Urinary bladder (tissue), 4 donors: ENCODE results near the gene ZCCHC3. TPM values are rescaled to one million over a fixed set of nuclear protein-coding genes. Genes with fewer than 3 reads are reported as not detected.
A peak's percentile ranks its signal among the peaks of the same experiment; 100 is the strongest.

ENCODE experiments used
- DNase-seq: peaks from one replicate; pipeline ENCODE4 v3.0.0-alpha.2; 2015; ENCODE audit errors: extremely low spot score
- H3K27ac ChIP-seq: one replicate; pipeline ENCODE4 v1.5.1; 2013; ENCODE audit warnings: low read depth, mild to moderate bottlenecking, moderate library complexity
- H3K36me3 ChIP-seq: one replicate; pipeline ENCODE4 v1.6.1; 2013; ENCODE audit warnings: mild to moderate bottlenecking, moderate library complexity; ENCODE audit not compliant: insufficient read depth
- H3K4me1 ChIP-seq: one replicate; pipeline ENCODE4 v1.6.1; 2013; ENCODE audit warnings: mild to moderate bottlenecking, moderate library complexity; ENCODE audit not compliant: insufficient read depth
- H3K4me3 ChIP-seq: one replicate; pipeline ENCODE4 v1.5.1; 2013; ENCODE audit warnings: low read depth, low read length
- WGBS: extraction: QIAGEN DNeasy Blood & Tissue Kit; methylation state at CpG from one replicate; pipeline ENCODE4 v1.1.7; 2013; 5-methylcytosine and 5-hydroxymethylcytosine counted together
- polyA plus RNA-seq: library from polyadenylated mRNA; stranded (reverse); fragments of 200-250 nt; gene quantifications from one replicate; pipeline ENCODE4 v1.2.3, GENCODE V29; 2013
- total RNA-seq: library from RNA; depleted of rRNA; stranded (reverse); fragments of >200 nt; gene quantifications from one replicate; pipeline ENCODE4 v1.2.3, GENCODE V29; 2014
- donor health status: healthy with polysubstance abuse.
- donor health status: healthy.

Gene ZCCHC3
- total and polyA plus RNA-seq, 2 donors, result 14.2 to 18.0 TPM

DNA sequence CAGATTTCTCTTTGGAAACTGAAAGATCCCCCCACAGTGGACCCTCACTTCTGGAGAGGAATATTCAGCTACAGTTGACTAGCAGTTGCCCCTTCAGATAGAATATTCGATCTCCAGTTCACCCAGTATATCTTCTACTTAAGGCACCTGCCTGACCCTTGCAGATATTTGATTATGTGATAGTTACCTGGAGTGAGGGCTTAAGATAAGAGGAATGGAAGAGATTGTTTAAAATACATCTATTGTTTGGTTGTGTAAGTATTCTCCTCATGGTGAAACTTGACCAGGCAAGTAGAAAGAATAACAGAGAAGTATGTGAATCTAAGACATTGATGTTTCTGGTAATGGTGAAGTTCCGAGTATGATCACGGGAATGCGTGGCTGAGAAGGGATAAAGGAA, 1.6 kb upstream of the ZCCHC3 start:
- DNase-seq, result no peak
- Histone ChIP-seq H3K36me3 (no peaks in the 10 kb centered on the region), H3K27ac (no peak overlapping the region), H3K4me3 (no peak overlapping the region), H3K4me1 (no peaks in the 10 kb centered on the region)
- 83% methylated on average over 4 of the region's 4 CpGs for WGBS

DNA sequence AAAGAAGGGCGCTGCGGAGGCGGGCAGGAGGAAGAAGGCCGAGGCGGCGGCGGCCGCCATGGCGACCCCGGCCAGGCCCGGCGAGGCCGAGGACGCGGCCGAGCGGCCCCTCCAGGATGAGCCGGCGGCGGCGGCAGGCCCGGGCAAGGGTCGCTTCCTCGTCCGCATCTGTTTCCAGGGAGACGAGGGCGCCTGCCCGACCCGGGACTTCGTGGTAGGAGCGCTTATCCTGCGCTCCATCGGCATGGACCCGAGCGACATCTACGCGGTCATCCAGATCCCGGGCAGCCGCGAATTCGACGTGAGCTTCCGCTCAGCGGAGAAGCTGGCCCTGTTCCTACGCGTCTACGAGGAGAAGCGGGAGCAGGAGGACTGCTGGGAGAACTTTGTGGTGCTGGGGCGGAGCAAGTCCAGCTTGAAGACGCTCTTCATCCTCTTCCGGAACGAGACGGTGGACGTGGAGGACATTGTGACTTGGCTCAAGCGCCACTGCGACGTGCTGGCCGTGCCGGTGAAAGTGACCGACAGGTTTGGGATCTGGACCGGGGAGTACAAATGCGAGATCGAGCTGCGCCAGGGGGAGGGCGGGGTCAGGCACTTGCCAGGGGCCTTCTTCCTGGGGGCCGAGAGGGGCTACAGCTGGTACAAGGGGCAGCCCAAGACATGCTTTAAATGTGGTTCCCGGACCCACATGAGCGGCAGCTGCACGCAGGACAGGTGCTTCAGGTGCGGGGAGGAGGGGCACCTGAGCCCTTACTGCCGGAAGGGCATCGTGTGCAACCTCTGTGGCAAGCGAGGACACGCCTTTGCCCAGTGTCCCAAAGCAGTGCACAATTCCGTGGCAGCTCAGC, 780 bp downstream of the ZCCHC3 start:
- WGBS, result under 1% methylated on average over 75 of the region's 75 CpGs
- Histone ChIP-seq H3K27ac (peak overlapping the region; percentile 100), H3K36me3 (no peaks in the 10 kb centered on the region), H3K4me3 (peak overlapping the region; percentile 87), H3K4me1 (no peaks in the 10 kb centered on the region)
- no peak for DNase-seq

DNA sequence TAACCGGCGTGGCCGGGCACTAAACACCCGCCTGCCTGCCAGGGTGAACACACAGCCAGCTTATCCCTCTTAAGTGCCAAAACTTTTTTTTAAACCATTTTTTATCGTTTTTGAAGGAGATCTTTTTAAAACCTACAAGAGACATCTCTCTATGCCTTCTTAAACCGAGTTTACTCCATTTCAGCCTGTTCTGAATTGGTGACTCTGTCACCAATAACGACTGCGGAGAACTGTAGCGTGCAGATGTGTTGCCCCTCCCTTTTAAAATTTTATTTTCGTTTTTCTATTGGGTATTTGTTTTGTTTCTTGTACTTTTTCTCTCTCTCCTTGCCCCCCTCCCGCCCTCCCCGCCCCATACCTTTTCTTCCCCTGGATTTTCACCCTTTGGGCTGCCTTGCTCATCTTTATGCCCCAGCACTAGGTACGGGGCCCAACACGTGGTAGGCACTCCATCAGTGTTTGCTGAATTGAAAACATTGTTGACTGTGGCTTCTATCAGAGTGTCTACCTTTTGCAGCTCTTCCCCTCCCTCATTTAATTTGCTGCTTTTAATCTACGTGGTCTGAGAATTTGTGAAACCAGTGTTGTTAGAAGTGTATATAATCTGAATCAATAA, 1.5 kb downstream of the ZCCHC3 start:
- 4% methylated on average over 15 of the region's 15 CpGs for WGBS
- H3K4me1 ChIP-seq, result no peaks in the 10 kb centered on the region
- H3K27ac ChIP-seq, result no peak overlapping the region
- H3K36me3 ChIP-seq, result no peaks in the 10 kb centered on the region
- H3K4me3 ChIP-seq, result peak overlapping the region; percentile 87
- no peak for DNase-seq

DNA sequence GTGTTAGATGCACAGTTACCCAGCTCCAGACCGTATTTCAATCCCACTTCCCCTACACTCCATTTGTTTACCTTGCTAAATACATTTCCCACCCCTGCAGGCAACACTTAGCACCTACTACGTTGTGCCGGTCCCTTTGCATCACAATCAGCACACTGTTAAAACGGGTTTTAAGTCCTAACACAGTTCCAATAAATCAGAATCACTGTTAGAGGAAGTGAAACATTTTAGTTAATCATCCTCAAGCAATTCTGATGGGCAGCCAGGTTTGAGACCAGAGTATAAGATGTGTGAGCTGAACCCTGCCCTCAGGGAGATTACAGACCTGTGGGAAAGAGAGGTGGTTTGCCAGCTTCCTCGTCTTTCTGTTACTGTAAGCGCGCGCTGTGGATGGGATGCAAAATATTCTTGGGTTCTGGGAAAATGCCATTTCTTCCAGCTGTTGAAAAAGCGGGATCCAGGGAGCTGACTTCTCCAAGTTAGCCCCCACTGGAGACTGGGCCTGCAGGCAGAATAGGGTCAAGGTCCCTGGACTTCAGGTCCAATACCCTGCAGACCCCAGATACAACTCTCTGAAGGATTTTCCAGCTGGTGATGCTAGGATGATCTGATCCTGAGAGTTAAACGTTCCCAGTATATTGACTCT, 3.1 kb downstream of the ZCCHC3 start:
- 23% methylated on average over 10 of the region's 10 CpGs for WGBS
- Histone ChIP-seq H3K36me3 (no peaks in the 10 kb centered on the region), H3K4me1 (no peaks in the 10 kb centered on the region), H3K4me3 (peak overlapping the region; percentile 15), H3K27ac (no peak overlapping the region)
- no peak for DNase-seq

DNA sequence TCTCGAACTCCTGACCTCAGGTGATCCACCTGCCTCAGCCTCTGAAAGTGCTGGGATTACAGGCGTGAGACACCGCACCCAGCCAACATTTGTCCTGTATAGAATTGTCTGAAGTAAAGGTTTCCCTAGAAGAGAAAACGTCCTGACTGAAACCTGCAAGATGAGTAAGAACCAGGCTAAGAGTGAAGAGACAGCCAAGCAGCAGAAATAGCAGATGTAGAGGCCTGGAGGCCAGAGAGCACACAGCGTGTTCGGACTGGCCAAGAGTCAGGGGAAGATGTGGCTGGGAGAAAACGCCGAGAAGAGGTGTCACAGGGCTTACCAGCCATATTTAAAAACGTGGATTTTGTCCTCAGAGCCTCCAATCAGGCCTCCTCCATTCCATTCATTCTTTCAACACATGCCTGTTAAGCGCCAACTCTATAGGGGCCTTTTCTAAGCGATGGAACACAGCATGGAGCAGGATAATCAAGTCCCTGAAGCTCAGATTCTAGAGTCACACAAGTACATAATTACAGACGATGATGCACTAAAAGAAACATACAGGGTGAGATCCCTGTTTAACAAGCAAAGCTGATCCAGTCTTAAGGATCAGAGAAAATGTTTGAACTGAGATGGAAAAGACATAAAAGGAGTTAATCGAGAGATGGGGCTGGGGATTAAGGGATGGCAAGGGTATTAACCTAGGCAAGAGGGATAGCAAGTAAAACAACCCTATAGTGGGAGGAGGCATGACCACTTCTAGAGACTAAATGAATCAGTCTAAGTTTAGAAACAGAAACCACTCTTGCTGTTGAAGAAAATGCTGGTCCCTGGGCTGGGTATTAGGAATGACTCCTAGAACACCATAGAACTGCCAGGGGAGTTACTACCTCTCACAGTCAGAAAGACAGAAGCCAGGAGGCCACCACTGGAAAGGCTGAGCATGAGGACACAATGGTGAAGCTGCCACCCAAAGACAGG, 4.8 kb downstream of the ZCCHC3 start:
- no peak overlapping the region for H3K4me3 ChIP-seq
- WGBS, result 58% methylated on average over 13 of the region's 13 CpGs
- no peak overlapping the region for H3K27ac ChIP-seq
- no peaks in the 10 kb centered on the region for H3K36me3 ChIP-seq
- no peaks in the 10 kb centered on the region for H3K4me1 ChIP-seq
- DNase-seq, result no peak

DNA sequence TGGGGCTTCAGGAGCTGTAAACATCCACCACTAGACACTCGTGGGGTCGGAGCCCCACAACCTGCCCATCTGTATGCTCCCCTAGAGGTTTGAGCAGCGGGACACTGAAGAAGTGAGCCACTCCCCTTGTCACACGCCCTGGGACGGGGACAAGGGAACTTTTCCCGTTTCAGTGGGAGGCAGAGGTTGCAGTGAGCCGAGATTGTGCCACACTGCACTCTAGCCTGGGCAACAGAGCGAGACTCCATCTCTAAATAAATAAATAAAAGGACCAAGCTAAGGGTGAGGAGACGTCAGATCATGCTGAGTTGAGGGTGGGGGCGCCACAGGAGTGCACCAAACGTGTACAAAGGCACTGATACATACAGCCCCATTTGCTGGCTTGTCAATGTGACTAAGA, 8.4 kb downstream of the ZCCHC3 start:
- H3K4me1 ChIP-seq, result no peaks in the 10 kb centered on the region
- H3K27ac ChIP-seq, result no peak overlapping the region
- 87% methylated on average over 11 of the region's 11 CpGs for WGBS
- H3K36me3 ChIP-seq, result no peaks in the 10 kb centered on the region
- H3K4me3 ChIP-seq, result no peak overlapping the region
- DNase-seq, result no peak

DNA sequence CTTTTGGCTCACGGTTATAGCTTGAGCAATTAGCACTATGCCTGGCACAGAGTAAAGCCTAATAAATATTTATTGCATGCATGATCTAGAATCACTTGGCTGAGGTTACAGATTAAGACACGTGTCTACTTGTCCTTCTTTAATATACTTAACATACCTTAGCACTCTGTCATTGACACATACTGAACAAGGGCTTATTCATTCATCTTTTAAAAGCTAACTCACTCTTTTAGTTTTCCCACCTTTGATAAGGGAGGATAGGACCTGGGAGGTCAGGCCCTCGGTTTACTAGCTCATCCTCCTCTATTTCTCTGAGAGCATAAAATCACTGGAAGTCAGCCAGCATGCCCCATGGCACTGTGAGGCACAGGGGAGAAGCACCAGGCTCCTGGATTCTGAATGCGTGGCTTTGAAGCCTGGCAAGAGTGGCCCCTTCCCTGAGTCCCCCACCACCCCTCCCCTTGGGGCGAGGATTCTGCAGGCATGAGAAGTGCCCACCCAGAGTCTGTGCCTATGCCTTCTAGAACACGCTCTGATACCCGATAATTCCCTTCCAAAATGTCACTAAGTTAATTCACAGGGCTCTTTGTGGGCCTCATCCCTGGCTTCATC, 11.2 kb downstream of the ZCCHC3 start:
- Histone ChIP-seq H3K36me3 (no peaks in the 10 kb centered on the region), H3K4me1 (no peaks in the 10 kb centered on the region), H3K4me3 (no peak overlapping the region), H3K27ac (no peak overlapping the region)
- no peak for DNase-seq
- WGBS, result 62% methylated on average over 7 of the region's 7 CpGs

DNA sequence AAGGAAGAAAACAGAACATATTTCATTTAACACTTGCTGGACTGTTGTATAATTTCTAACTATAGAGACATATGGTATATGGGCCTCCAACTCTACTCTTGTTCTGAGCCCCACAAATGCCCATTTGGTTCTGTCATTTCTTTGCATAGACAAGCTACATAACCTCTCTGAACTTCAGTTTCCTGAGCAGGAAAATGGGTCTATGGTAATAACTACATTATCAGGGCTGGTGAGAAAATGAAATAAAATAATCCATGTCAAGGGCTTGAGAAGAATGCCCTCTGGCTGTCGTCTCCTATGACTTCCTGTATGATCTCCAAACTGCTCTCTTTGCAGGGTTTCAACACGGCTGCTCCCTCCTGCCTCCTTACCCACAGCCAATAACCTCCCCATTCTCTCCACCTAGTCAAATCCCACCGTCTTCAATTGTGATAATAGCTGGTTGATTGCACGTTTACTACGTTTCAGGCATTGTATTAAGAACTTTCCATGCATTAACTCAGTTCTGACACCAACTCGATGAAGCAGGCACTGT, 12.0 kb downstream of the ZCCHC3 start:
- Histone ChIP-seq H3K36me3 (no peaks in the 10 kb centered on the region), H3K27ac (peak overlapping the region; percentile 78), H3K4me1 (no peaks in the 10 kb centered on the region), H3K4me3 (peak overlapping the region; percentile 22)
- WGBS, result 3% methylated on average over 6 of the region's 6 CpGs
- no peak for DNase-seq

DNA sequence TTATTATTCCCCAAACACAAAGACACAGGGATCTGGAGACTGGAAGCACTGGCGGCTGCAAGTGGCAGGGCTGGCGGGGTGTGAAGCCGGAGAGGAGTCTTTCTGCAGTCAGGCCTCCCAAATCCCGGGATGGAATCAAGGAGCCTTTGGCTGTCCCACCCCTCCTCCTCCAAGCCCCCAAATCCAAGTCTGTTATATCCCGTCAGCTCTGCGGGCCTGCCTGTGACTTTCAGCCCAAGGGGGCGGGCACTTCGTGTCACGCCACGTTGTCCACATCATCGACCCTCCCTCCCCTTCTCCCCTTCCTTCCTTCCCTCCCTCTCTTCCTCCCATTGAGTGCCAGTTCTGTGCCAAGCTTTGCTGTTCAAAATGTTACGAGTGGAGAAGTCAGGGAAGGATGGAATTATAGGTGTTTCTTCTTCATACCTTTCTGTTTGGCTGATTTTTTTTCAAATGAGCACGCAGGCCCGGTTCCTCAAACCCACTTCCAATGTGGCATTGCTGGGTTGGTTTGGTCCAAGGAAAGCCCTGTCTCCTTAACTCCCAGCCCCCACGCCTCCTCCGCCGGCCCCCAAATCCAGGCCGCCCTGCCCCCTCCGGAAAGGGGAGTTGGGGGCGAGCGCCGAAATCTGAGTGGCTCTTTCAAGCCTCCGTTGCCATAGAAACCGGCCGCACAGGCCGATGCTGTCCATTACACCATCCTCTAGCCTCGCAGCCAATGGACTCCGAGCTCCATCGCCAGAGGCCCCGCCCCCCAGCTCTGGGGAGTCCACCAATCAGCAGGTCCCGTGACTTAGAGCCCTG, 12.7 kb downstream of the ZCCHC3 start:
- peak; percentile 99 for DNase-seq

DNA sequence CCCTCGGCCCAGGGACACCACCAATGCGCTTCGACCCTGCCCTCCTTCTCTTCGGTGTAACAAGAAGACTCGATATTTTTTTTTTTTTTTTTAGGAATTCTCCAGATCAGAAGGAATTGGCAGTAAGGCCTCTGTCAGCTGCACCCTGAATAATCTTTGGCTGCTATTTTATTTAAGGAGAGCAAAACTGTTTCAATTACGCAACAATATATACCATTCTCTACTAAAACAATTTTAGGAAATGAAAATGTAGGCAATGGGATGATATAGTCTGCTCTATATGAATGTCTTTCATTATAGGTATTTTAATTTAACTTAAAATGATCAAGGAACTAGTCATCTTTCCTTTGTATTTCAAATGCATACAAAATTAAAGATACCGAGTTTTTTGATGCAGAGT, 13.3 kb downstream of the ZCCHC3 start:
- Histone ChIP-seq H3K36me3 (no peaks in the 10 kb centered on the region), H3K4me1 (no peaks in the 10 kb centered on the region), H3K4me3 (no peak overlapping the region), H3K27ac (no peak overlapping the region)
- 4% methylated on average over 7 of the region's 7 CpGs for WGBS
- no peak for DNase-seq

More for the DNA sequence above, 12.7 kb downstream of the ZCCHC3 start:
- peak overlapping the region; percentile 78 for H3K27ac ChIP-seq
- peak overlapping the region; percentile 36 for H3K4me3 ChIP-seq
- no peaks in the 10 kb centered on the region for H3K36me3 ChIP-seq
- 3% methylated on average over 31 of the region's 31 CpGs for WGBS
- H3K4me1 ChIP-seq, result no peaks in the 10 kb centered on the region

DNA sequence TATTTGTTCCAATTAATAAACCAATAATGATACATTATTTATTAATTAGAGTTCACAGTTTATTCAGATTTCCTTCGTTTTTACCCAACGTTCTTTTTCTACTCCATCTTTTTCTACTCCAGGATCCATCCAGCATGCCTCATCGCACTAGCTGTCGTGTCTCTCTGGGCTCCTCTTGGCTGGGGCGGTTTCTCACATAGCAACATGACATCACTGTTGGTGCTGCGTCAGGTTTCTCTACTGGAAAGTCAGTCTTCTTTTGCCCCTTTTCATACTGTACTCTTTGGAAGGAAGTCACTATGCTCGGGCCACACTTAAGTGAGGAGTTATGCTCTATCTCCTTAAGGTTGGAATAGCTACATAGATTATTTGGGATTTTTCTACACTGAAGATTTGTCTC, 14.2 kb downstream of the ZCCHC3 start:
- no peak for DNase-seq
- H3K36me3 ChIP-seq, result no peaks in the 10 kb centered on the region
- H3K4me1 ChIP-seq, result no peaks in the 10 kb centered on the region
- no peak overlapping the region for H3K27ac ChIP-seq
- WGBS, result 89% methylated on average over 7 of the region's 7 CpGs
- H3K4me3 ChIP-seq, result no peak overlapping the region

DNA sequence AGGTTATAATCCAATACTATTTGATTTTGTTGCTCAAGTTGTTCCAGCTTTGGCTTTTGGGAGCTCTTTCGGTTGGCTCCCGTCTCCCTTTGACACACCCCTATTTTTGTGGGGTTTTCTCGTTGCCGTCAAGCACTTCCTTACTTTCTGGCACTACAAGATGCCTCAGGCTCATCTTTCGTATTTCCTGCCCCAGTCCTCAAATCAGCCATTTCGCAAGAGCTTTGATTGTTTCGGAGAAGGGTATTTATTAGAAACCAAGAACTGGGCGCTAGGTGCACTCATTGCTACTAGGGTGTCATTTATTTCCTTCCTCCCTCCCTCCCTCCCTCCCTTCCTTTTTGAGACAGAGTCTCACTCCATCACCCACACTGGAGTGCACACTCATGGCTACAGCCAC, 14.7 kb downstream of the ZCCHC3 start:
- no peak overlapping the region for H3K27ac ChIP-seq
- H3K36me3 ChIP-seq, result no peaks in the 10 kb centered on the region
- H3K4me1 ChIP-seq, result no peaks in the 10 kb centered on the region
- DNase-seq, result no peak
- no peak overlapping the region for H3K4me3 ChIP-seq
- 88% methylated on average over 8 of the region's 8 CpGs for WGBS
